Central memory CD8-positive, alpha-beta T cell (primary cell): Measurements from ENCODE around the gene PGAP2.

Experiments
- ATAC-seq: fragments of 150-1000 bp; cut with Tn5 transposase; replicated peaks from 2 replicates; pipeline ENCODE4 v1.10.0; 2022; ENCODE audit warnings: mild to moderate bottlenecking, moderate FRiP score, moderate number of reproducible peaks; ENCODE audit not compliant: poor library complexity, severe bottlenecking; ENCODE audit errors: extremely low read depth
- DNase-seq, 2 donors: peaks; one replicate each; pipeline ENCODE4 v3.0.0; 2021; ENCODE audit warnings: low spot score in 2 of 2
- H3K27ac Mint-ChIP-seq: one replicate; pipeline ENCODE4 v1.8.0; 2022; ENCODE audit warnings: low read depth, mild to moderate bottlenecking, moderate library complexity, mixed read lengths
- H3K27me3 Mint-ChIP-seq: one replicate; pipeline ENCODE4 v1.8.0; 2022; ENCODE audit warnings: mixed read lengths
- H3K36me3 Mint-ChIP-seq: one replicate; pipeline ENCODE4 v1.8.0; 2022; ENCODE audit warnings: mild to moderate bottlenecking, moderate library complexity, mixed read lengths; ENCODE audit not compliant: insufficient read depth
- H3K4me1 Mint-ChIP-seq: one replicate; pipeline ENCODE4 v1.8.0; 2022; ENCODE audit warnings: mixed read lengths
- H3K4me3 Mint-ChIP-seq: one replicate; pipeline ENCODE4 v1.8.0; 2022; ENCODE audit warnings: mild to moderate bottlenecking, moderate library complexity, mixed read lengths
- H3K9me3 Mint-ChIP-seq: one replicate; pipeline ENCODE4 v1.8.0; 2022; ENCODE audit warnings: mixed read lengths

PGAP2 gene

DNA sequence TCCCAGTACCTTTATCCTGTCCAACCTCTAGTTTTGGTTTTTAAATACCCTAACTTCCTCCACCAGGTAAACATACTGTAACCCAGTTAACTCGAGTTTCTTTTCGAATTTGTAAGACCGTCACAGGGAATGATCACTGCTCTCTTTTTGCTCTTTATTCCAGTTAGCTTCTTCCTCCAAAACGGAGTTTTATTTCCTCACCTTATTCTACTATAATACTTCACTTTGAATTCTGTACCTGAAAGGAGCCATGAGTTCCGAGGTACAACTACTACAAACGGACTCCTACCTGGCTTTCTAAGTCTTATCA, 12.4 kb upstream of the PGAP2 start:
- H3K9me3 Mint-ChIP-seq, result no peaks in the 10 kb centered on the region
- no peak for ATAC-seq
- peak overlapping the region; percentile 99 for H3K27ac Mint-ChIP-seq
- peak overlapping the region; percentile 93 for H3K4me3 Mint-ChIP-seq
- no peaks in the 10 kb centered on the region for H3K27me3 Mint-ChIP-seq
- H3K4me1 Mint-ChIP-seq, result peaks cover 42% of the 10 kb centered on the region
- peaks cover 49% of the 10 kb centered on the region for H3K36me3 Mint-ChIP-seq
- no peak for DNase-seq

DNA sequence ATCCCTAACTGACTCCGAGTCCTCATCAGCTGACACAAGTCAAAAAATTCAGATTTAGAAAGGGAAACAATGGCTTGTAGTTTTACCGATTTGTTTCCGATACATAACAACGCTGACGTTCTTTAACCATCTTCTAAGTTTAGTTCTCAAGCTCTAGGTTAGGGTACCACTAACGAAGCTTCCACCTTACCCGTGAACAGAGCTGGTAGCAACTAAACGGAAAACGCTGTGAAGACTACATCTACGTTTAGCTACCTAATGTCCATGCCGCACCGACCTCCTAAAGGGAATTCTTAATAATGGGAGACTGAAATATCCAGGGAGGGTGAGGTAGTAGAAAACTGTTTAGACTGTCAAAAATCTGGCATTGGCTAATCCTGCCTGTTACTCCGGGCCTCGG, 12.0 kb upstream of the PGAP2 start:
- DNase-seq (no peak), ATAC-seq (no peak)
- Mint-ChIP-seq H3K36me3 (peaks cover 46% of the 10 kb centered on the region), H3K4me1 (peaks cover 42% of the 10 kb centered on the region), H3K4me3 (peak overlapping the region; percentile 93), H3K9me3 (no peaks in the 10 kb centered on the region), H3K27ac (peak overlapping the region; percentile 99), H3K27me3 (no peaks in the 10 kb centered on the region)

DNA sequence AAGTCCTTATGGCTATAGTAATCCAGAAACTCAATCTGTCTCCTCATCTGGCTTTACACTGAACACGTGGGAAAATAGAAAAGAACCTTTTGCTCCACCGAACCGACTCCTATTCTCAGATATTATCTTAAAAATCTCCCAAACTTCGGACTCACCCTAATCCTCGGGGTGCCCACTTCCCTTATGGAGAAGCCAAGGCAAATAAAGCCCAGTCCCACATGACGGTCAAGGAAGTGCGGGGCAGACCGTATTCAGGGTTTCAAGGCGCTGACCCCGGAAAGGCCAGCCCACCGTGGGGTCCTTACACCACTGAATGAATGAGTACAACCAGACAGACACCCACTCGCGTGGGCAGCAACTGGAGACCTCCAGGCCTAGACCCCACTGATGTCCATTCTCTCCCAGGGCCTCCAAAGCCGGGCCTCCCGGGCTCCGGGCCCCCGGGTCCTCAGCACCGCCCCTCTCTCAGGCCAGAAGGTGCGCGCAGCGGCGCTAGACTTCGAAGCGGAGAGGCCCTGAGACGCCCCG, 11.5 kb upstream of the PGAP2 start:
- H3K36me3 Mint-ChIP-seq, result peaks cover 41% of the 10 kb centered on the region
- no peaks in the 10 kb centered on the region for H3K27me3 Mint-ChIP-seq
- peak overlapping the region; percentile 93 for H3K4me3 Mint-ChIP-seq
- H3K4me1 Mint-ChIP-seq, result peaks cover 42% of the 10 kb centered on the region
- H3K9me3 Mint-ChIP-seq, result no peaks in the 10 kb centered on the region
- ATAC-seq (peak; percentile 39), DNase-seq (no peak)
- peak overlapping the region; percentile 99 for H3K27ac Mint-ChIP-seq

DNA sequence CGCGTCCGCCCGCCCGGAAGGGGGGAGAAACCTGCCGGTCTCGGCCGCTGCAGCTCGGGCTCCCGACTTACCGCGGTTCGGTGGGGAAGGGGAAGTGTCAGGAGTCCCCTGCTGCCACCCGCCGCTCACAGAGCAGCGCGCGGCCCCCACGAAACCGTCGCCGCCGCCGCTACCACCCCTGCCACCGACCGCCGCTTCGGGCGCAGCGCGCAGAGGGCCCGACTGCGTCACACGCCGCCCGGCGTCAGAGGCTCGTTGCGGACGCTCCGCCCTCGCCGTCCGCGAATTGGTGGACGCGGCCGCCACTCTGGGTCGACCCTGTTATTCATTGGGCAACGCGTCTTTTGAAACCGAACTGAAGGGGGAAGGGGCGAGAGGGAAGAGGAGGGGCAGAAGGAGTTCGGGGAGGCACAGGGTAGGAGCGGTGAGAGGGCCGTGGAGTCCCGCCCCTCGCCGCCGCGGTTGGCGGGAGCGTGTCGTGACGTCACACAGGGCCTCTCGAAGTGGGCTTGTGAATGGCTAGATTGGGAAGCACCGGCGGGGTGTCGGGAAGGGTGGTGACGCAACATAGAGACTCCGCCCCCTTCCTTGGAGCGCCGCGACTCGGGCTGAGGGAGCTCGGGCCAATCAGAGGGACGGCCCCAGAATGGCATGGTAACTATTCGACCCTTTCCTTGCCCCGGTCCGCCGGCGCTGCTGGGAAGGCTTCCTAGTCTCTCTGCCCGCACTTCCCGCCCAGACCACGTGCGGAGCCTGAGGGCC, 10.8 kb upstream of the PGAP2 start, which contains the start of gene NUP98:
Gene NUP98, minus strand, starts transcription at position 226 of the 762 bp plus-strand sequence. CDS start 15,437 bp downstream, outside the sequence.
- H3K4me1 Mint-ChIP-seq, result peaks cover 38% of the 10 kb centered on the region
- H3K36me3 Mint-ChIP-seq, result peaks cover 37% of the 10 kb centered on the region
- ATAC-seq, result peak; percentile 95
- peak within 1 kb of the TSS; percentile 93 for H3K4me3 Mint-ChIP-seq
- H3K27ac Mint-ChIP-seq, result peak within 1 kb of the TSS; percentile 99
- no peaks in the 10 kb centered on the region for H3K27me3 Mint-ChIP-seq
- no peaks in the 10 kb centered on the region for H3K9me3 Mint-ChIP-seq
- DNase-seq, result peak; percentile 98 to 100

DNA sequence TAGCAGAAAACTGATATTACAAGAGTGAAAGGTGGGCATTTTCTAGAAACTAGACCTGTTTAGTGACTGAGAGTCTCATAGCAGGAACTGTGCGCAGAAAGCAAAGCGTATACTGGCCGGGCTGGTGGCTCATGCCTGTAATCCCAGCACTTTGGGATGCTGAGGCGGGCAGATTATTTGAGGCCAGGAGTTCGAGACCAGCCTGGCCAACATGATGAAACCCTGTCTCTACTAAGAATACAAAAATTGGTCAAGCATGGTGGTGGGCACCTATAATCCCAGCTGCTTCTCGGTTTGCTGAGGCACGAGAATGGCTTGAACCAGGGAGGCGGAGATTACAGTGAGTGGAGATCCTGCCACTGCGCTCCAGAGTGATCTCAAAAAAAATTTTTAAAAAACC, 9.2 kb upstream of the PGAP2 start:
- peak overlapping the region; percentile 99 for H3K27ac Mint-ChIP-seq
- H3K27me3 Mint-ChIP-seq, result no peaks in the 10 kb centered on the region
- H3K9me3 Mint-ChIP-seq, result no peaks in the 10 kb centered on the region
- H3K4me3 Mint-ChIP-seq, result peak overlapping the region; percentile 93
- peaks cover 34% of the 10 kb centered on the region for H3K4me1 Mint-ChIP-seq
- peaks cover 29% of the 10 kb centered on the region for H3K36me3 Mint-ChIP-seq
- no peak for DNase-seq
- no peak for ATAC-seq

DNA sequence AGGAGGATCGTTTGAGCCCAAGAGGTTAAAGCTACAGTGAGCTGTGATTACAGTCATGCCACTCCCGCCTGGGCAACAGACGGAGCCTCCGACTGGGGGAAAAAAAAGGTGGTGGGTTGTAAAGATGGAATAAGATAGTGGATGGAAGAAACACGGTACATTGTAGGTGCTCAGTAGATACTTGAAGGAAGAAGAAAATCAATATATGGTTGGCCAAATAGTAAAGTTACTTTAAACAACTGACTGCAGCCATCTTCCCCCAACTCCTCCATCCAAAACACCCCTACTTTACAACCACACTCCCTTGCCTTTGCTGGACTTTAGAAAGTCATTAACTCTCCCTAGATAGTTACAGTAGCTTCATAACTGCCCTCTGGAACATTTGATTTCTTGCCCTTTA, 8.5 kb upstream of the PGAP2 start:
- H3K9me3 Mint-ChIP-seq, result no peaks in the 10 kb centered on the region
- ATAC-seq (no peak), DNase-seq (no peak)
- H3K4me1 Mint-ChIP-seq, result peaks cover 26% of the 10 kb centered on the region
- H3K36me3 Mint-ChIP-seq, result peaks cover 23% of the 10 kb centered on the region
- H3K4me3 Mint-ChIP-seq, result no peak overlapping the region
- no peak overlapping the region for H3K27ac Mint-ChIP-seq
- no peaks in the 10 kb centered on the region for H3K27me3 Mint-ChIP-seq

DNA sequence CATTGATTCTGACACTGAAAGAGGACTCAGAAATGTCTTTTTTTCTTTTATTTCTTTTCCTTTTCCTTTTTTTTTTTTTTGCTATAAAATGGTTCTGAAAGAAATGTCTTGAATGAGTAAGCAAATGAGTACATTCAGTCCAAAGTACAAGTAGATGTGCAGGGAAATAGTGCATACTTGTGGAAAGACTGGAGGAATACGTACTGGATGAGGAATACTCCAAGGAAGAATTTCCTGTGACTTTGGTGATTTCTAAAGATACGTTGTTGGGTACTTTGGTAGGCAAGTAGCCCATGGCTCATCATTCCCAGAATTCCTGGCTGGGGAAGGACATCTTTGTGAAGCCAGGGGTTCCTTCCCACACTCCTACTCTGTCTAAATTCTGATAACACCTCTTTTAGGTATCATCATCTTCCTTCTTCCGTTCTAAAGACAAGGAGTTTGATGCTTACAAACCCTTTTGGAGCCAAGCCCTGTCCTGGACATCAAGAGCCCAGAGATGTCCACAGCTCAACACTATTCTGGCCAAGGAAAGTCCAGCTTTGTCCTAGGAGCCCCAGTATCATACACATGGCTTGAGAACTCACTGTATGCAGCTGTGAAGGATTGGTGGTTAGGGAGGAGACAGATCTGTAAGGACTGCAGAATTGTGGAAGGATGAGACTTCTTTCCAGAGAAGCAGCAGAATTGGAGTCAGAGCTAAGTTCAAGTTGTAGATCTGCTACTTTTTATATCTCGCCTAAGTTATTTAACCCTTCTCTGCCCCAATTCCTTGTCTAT, 6.2 kb upstream of the PGAP2 start:
- H3K27ac Mint-ChIP-seq, result no peak overlapping the region
- H3K27me3 Mint-ChIP-seq, result no peaks in the 10 kb centered on the region
- peaks cover 6% of the 10 kb centered on the region for H3K4me1 Mint-ChIP-seq
- peaks cover 13% of the 10 kb centered on the region for H3K36me3 Mint-ChIP-seq
- no peak overlapping the region for H3K4me3 Mint-ChIP-seq
- ATAC-seq (no peak), DNase-seq (no peak)
- H3K9me3 Mint-ChIP-seq, result no peaks in the 10 kb centered on the region

DNA sequence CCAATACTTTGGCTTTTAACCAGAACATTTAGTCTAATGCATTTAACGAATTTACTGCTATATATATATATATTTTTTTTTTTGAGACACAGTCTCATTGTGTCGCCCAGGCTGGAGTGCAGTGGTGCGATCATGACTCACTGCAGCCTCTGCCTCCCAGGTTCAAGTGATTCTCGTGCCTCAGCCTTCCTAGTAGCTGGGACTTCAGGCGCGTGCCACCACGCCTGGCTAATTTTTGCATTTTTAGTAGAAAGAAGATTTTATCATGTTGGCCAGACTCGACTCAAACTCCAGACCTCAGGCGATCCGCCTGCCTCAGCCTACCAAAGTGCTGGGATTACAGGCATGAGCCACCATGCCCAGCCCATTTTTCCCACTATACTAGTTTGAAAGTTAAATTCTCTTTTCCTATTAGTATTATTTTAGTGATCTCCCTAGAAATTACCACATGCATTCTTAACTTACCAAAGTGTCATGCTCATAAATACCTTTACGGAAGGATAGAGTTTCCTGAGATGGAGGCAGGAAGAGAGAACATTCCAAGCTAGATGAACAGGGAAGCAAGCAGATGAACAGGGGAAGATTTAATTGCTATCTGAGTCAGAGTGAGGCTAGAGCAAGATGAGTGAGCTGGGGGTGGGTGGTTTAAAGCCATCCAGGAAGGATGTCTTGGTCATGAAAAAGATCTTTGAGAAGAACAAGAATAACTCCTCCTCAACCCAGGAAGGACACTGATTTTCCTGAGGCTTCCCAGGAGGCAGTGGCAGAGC, 4.4 kb upstream of the PGAP2 start:
- ATAC-seq (no peak), DNase-seq (no peak)
- Mint-ChIP-seq H3K27ac (no peak overlapping the region), H3K4me3 (no peak overlapping the region), H3K27me3 (no peaks in the 10 kb centered on the region), H3K4me1 (peaks cover 15% of the 10 kb centered on the region), H3K36me3 (peaks cover 2% of the 10 kb centered on the region), H3K9me3 (no peaks in the 10 kb centered on the region)

DNA sequence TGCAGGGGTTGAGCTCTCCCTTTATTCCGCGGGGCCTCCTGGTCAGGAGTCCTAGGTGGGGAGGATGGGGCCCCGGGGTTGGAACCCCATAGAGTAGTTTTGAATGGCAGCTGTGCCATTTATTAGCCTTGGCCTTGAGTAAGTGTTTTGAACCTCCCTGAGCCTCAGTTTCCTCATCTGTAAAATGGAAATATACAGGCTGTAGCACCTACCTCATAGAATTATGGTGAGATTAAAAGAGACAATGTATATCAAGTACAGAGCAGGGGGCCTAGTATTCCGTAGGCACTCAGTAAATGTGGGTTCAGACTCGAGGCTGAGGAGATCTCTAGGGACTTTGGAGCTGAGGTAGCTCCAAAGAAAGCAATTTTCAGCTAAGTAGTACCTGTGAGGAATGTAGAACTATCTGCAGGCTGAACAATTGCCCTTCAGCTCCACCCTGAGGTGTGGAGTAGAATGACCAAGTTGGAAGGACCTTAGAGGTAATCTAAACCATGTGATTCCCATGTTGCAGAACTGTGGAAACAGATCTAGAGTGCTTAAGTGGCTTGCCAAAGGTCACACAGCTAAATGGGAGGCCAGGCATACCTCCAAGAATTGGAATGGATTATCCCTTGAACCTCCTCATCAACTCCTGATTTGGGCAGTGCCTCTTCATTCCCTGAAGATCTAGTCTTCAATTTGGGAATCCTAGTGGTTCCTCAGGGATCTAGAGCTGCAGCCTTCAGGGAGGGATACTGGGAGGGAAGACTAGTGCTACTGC, 682 bp downstream of the PGAP2 start:
- Mint-ChIP-seq H3K27me3 (no peaks in the 10 kb centered on the region), H3K9me3 (no peaks in the 10 kb centered on the region), H3K36me3 (peaks cover 1% of the 10 kb centered on the region), H3K4me3 (peak overlapping the region; percentile 99), H3K4me1 (peaks cover 24% of the 10 kb centered on the region), H3K27ac (peak overlapping the region; percentile 46)
- ATAC-seq (peak; percentile 87), DNase-seq (peak in 1 of 2 donors; percentile 29)

DNA sequence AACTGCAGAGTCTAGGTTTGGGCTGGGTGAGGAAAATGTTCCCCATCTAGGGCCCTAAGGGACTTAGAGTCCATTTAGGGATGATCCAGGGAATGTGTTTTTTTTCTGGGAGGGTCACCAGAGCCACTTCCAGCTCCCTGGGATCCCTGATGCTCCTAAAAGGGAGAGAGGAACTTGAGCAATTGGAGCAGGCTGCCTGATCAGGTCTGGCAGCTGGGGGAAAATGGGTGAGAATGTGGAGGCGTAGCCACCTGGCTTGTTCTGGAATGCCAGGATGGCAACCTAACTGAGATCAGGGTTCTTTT, 1.2 kb downstream of the PGAP2 start:
- H3K4me3 Mint-ChIP-seq, result no peak overlapping the region
- H3K27me3 Mint-ChIP-seq, result no peaks in the 10 kb centered on the region
- H3K4me1 Mint-ChIP-seq, result peaks cover 24% of the 10 kb centered on the region
- H3K27ac Mint-ChIP-seq, result no peak overlapping the region
- no peak for DNase-seq
- H3K9me3 Mint-ChIP-seq, result no peaks in the 10 kb centered on the region
- peaks cover 1% of the 10 kb centered on the region for H3K36me3 Mint-ChIP-seq
- no peak for ATAC-seq

DNA sequence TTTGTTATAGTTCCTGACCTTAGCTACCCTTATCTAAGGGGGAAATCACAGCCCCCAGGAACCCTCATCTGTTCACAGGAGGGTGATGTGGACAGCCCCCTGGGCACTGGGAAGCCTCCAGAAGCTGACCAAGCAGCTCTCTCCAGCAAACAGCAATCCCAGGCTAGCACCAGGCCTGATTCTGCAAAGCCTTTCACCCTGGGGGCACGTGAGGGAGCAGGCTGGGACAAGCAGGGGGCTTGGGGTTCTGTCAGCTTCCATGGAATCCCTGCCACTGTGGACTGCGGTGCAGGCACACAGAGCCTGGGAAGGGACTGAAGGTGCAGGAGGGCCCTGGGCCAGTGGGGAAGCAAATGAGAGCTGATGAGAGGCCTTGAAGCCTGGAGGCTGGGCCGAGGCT, 2.1 kb downstream of the PGAP2 start:
- Mint-ChIP-seq H3K4me3 (no peak overlapping the region), H3K4me1 (peaks cover 24% of the 10 kb centered on the region), H3K9me3 (no peaks in the 10 kb centered on the region), H3K27me3 (no peaks in the 10 kb centered on the region), H3K36me3 (peaks cover 2% of the 10 kb centered on the region), H3K27ac (no peak overlapping the region)
- ATAC-seq, result no peak
- no peak for DNase-seq

DNA sequence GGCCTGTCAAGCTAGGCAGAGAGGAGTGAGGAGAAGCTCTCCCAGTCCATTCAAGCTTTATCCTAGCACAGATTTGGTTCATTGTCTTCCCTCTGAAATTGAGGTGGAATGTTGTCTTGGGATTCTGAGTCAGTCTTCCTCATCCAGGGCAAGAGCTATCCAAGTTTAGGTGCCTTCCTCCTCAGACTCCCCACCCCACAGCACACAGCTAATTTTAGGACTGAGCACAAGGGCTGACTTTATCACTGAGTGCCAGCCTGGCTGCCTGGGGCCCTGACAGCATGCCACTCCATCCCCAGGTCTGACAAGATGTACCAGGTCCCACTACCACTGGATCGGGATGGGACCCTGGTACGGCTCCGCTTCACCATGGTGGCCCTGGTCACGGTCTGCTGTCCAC, 2.6 kb downstream of the PGAP2 start:
- H3K9me3 Mint-ChIP-seq, result no peaks in the 10 kb centered on the region
- no peak overlapping the region for H3K27ac Mint-ChIP-seq
- DNase-seq (no peak), ATAC-seq (no peak)
- H3K4me3 Mint-ChIP-seq, result no peak overlapping the region
- peaks cover 24% of the 10 kb centered on the region for H3K4me1 Mint-ChIP-seq
- peaks cover 2% of the 10 kb centered on the region for H3K36me3 Mint-ChIP-seq
- no peaks in the 10 kb centered on the region for H3K27me3 Mint-ChIP-seq
